ENCODE results near the gene GPSM1. TPM values are rescaled to one million over a fixed set of nuclear protein-coding genes. Genes with fewer than 3 reads are reported as not detected.

The GPSM1 gene
- total RNA-seq, 1 donor from 2014 or later: 69.0 TPM

DNA sequence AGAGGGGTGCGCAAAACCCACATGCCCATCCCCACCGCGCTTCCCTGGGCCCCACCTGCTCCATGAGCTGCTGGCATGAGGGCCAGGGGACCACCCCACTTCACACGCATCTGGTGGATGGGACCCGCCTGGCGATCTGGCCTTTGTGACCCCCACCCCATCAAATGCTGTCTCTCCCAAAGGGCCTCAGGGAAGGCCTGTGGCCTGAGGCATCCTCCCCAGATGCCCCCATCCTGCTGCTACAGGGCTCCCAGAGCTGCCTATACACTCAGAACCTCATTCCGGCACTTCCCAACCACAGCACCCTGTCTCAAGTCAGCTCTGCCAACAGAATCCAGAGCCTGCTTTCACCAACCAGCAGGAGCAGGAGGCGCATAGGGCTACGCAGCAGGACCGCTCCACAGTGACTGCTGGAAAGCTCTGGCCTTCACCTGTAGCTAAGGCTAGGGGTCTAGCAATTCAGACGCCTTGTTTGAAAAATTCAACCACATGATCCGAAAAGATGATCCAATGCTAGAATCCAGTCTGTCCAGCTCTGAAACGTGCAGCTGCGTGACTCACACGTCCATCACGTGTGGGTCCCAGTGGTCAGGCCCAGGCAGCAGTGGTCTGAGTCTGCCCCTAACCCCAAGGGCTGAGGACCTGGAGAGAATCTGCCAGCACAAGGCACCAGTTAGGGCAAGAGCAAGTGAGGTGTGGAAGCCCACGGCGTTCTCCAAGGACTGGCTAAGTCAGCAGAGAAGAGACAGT, 74.0 kb downstream of the GPSM1 start:
- Histone ChIP-seq H3K27me3 (ENCODE audit: low read depth) (no peaks in the 10 kb centered on the region), H3K9me3 (replicated peaks) (no peaks in the 10 kb centered on the region), H3K36me3 (peaks cover 45% of the 10 kb centered on the region), H3K4me1 (peaks cover 30% of the 10 kb centered on the region), H3K4me3 (no peak overlapping the region), H3K27ac (replicated peaks) (no peak overlapping the region)
- DNase-seq: no peak
- intact Hi-C loops (cut with micrococcal nuclease): no loop called here
- no peak for TF ChIP-seq CTCF (IDR thresholded peaks at IDR 0.05; ENCODE audit: borderline replicate concordance)

DNA sequence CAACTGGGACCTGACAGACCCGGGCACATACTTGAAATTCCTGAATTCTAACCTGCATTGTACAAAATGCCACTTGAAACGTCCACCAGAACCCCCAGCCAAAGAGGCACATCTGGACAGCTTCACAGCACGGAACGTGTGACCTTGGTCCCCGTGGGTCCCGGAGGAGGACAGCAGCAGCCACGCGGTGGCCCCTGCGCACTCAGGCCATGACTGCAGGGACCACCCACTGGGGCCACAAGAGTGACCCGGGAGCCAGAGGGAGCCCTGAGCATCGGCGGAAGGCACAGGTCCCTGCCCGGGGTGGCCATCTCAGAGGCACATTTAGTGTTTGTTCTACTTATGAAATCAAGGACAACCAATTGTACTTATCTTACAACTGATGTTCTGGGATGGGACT, 74.7 kb downstream of the GPSM1 start:
- DNase-seq: no peak
- Histone ChIP-seq H3K36me3 (peaks cover 45% of the 10 kb centered on the region), H3K27me3 (ENCODE audit: low read depth) (no peaks in the 10 kb centered on the region), H3K4me3 (no peak overlapping the region), H3K4me1 (peaks cover 30% of the 10 kb centered on the region), H3K27ac (replicated peaks) (no peak overlapping the region), H3K9me3 (replicated peaks) (no peaks in the 10 kb centered on the region)
- intact Hi-C loops (cut with micrococcal nuclease): no loop called here
- no peak for TF ChIP-seq CTCF (IDR thresholded peaks at IDR 0.05; ENCODE audit: borderline replicate concordance)

- H3K36me3 ChIP-seq: peaks cover 49% of the 10 kb centered on the region
Observed at GRCh38 chr9:136403538-136403914, 76.2 kb downstream of the GPSM1 start.

DNA sequence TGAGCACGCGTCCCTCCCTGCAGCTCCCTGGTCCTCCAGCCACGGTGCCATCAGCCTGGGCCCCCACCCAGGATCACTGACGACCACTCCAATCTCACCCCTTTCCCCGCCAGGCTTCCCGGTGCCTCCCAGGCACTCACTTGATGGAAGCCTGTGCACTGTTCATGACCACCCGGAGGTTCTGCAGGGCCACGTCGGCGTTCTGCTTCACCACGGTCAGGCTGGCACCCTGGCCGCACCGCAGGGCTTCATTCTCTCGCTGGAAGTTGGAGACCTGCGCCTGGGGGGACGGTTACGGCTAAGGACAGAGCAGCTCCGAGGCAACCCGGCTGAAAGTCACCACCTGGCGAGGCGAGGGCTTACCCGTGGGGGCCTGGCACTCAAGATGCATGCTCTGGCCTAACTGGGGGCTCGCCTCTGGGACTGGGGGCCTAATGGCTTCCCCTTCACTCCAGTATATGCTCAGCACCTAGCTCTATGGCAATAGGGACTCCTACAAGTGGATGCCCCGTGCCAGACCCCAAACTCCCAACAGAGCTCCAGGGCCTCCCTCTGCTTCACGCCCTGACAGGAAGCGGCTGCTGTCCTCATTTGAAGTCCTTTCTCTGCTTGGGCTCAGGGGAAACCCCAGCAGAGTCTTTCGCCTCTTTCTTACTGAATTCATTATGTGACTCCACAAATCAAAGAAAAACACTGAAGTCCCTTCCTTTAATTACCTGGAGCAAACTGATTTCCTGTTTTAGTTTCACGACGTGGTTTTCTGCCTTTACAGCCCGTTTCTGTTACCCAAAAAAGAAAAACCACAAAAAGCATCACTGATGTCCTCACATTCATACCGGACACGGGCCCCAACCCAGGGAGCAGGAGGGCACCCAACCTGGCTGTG, 76.8 kb downstream of the GPSM1 start:
- intact Hi-C loops (cut with micrococcal nuclease): no loop called here
- H3K4me1 ChIP-seq: peaks cover 23% of the 10 kb centered on the region
- H3K27me3 ChIP-seq (ENCODE audit: low read depth): no peaks in the 10 kb centered on the region
- H3K4me3 ChIP-seq: no peak overlapping the region
- no peaks in the 10 kb centered on the region for H3K9me3 ChIP-seq (replicated peaks)
- DNase-seq: no peak
- TF ChIP-seq CTCF (IDR thresholded peaks at IDR 0.05; ENCODE audit: borderline replicate concordance): no peak
- H3K36me3 ChIP-seq: peaks cover 49% of the 10 kb centered on the region
- H3K27ac ChIP-seq (replicated peaks): no peak overlapping the region

More at GRCh38 chr9:136403538-136403914, 76.2 kb downstream of the GPSM1 start:
- peaks cover 26% of the 10 kb centered on the region for H3K4me1 ChIP-seq
- no peaks in the 10 kb centered on the region for H3K9me3 ChIP-seq (replicated peaks)
- intact Hi-C loops (cut with micrococcal nuclease): no loop called here
- H3K4me3 ChIP-seq: no peak overlapping the region
- no peak for DNase-seq
- H3K27ac ChIP-seq (replicated peaks): no peak overlapping the region
- no peak for TF ChIP-seq CTCF (IDR thresholded peaks at IDR 0.05; ENCODE audit: borderline replicate concordance)
- no peaks in the 10 kb centered on the region for H3K27me3 ChIP-seq (ENCODE audit: low read depth)

GRCh38 chr9:136404801-136405136, 77.4 kb downstream of the GPSM1 start:
- no peak overlapping the region for H3K27ac ChIP-seq (replicated peaks)
- no peaks in the 10 kb centered on the region for H3K27me3 ChIP-seq (ENCODE audit: low read depth)
- H3K4me1 ChIP-seq: peaks cover 23% of the 10 kb centered on the region
- no peak overlapping the region for H3K4me3 ChIP-seq
- no peak for TF ChIP-seq CTCF (IDR thresholded peaks at IDR 0.05; ENCODE audit: borderline replicate concordance)
- peaks cover 49% of the 10 kb centered on the region for H3K36me3 ChIP-seq
- H3K9me3 ChIP-seq (replicated peaks): no peaks in the 10 kb centered on the region
- intact Hi-C loops (cut with micrococcal nuclease): no loop called here
- DNase-seq: no peak

All from left ventricle myocardium inferior (tissue), 1 donor.